Heart right ventricle (tissue), 16 donors: ENCODE results near the gene MORN5. TPM values are rescaled to one million over a fixed set of nuclear protein-coding genes. Genes with fewer than 3 reads are reported as not detected.
A peak's percentile ranks its signal among the peaks of the same experiment; 100 is the strongest.

Experiments used
- ATAC-seq, 8 donors: fragments of 200-7000 bp; cut with Tn5 transposase; one replicate each; pipeline ENCODE4 v1.9.1; 2020; ENCODE audit warnings: mild to moderate bottlenecking in 8 of 8, moderate library complexity in 8 of 8, moderate number of reproducible peaks in 1 of 8
- DNase-seq, 2 donors: peaks; one replicate each; pipeline ENCODE4 v3.0.0-alpha.2; 2020
- H3K27ac ChIP-seq, 10 donors: fragments of 200-600 bp; sonication (generic) in 2 of 10; one replicate each; pipeline versions ENCODE4 v1.5.0 to v1.8.0; 2020 to 2022; ENCODE audit warnings: mild to moderate bottlenecking in 3 of 10
- H3K27me3 ChIP-seq, 7 donors: fragments of 200-600 bp; one replicate each; pipeline ENCODE4 v1.8.0; 2021 to 2022; ENCODE audit warnings: mild to moderate bottlenecking in 2 of 7
- H3K36me3 ChIP-seq, 9 donors: fragments of 200-600 bp; sonication (generic) in 1 of 9; one replicate each; pipeline versions ENCODE4 v1.5.0 to v1.8.0; 2020 to 2022; ENCODE audit warnings: mild to moderate bottlenecking in 2 of 9
- H3K4me1 ChIP-seq, 9 donors: fragments of 200-600 bp; sonication (generic) in 1 of 9; one replicate each; pipeline versions ENCODE4 v1.5.0 to v1.8.0; 2020 to 2022; ENCODE audit warnings: mild to moderate bottlenecking in 4 of 9
- H3K4me3 ChIP-seq, 10 donors: fragments of 200-600 bp; sonication (generic) in 2 of 10; one replicate each; pipeline versions ENCODE4 v1.5.0 to v1.8.0; 2020 to 2022; ENCODE audit warnings: mild to moderate bottlenecking in 7 of 10, moderate library complexity in 2 of 10
- H3K9me3 ChIP-seq, 11 donors: fragments of 200-600 bp in 10 of 11; sonication (generic) in 2 of 11; one replicate each; pipeline versions ENCODE4 v1.5.0 to v1.8.0; 2013 to 2022; ENCODE audit warnings: mild to moderate bottlenecking in 2 of 11, control low read depth in 1 of 11, moderate library complexity in 1 of 11
- CTCF ChIP-seq, 9 donors: fragments of 200-600 bp; sonication (generic) in 2 of 9; IDR thresholded peaks; one replicate each; pipeline versions ENCODE4 v1.5.0 to v1.8.0; 2021 to 2022; ENCODE audit warnings: antibody characterized with exemption in 9 of 9, mild to moderate bottlenecking in 5 of 9, moderate library complexity in 1 of 9
- WGBS, 2 donors: extraction: QIAGEN DNeasy Blood & Tissue Kit; methylation state at CpG; one replicate each; pipeline ENCODE4 v1.1.7; 2013; ENCODE audit warnings: inconsistent platforms in 1 of 2; 5-methylcytosine and 5-hydroxymethylcytosine counted together
- intact Hi-C, 10 donors: fragments of 100-400 bp; cut with DNase I; formaldehyde crosslinking; loops; one replicate each; pipeline versions ENCODE4 v1.11.1 to v1.14.2; 2022
- polyA plus RNA-seq, 2 donors: library from polyadenylated mRNA; stranded (reverse); fragments of 200-250 nt; gene quantifications; one replicate each; pipeline ENCODE4 v1.2.3, GENCODE V29; 2013
- total RNA-seq, 10 donors: library from RNA; stranded (reverse); fragmentation: NEBNext Ultra II Directional in 3 of 10; extraction: Animal tissue kit (Norgen Biotek cat#: 25700) in 3 of 10; gene quantifications; one replicate each; pipeline versions ENCODE4 v1.2.1 to v1.2.4, GENCODE V29; 2021 to 2023
- donor health status: Arrhythmogenic right ventricular cardiomyopathy.
- donor health status: ischemic (EF 13 %, LVEDD 7.1; RV severe dilation, severe dysfunction).
- donor health status: healthy with polysubstance abuse.
- donor health status: DM: no; HTN: yes; CAD: no.
- donor health status: DM: no; HTN: no; CAD: no.
- donor health status: ischemic (EF 25% LVEDD 6.9; RV normal size, moderate dysfunction).
- donor health status: ischemic (EF 25% LVEDD 5.7; RV mildly dilated, moderate dysfunction).
- donor health status: healthy.
- donor health status: DM: yes; HTN: yes; CAD: no.
- donor health status: Ischemic cardiomyopathy.
- donor health status: ischemic (EF 35%, LVEDD 5.7; RV mildly dilated, moderate dysfunction).
- donor health status: nonischemic (EF 11% LVEDD 7.7; RV severe dilation, severe dysfunction).
- donor health status: DM: yes; HTN: yes; CAD: no.
- donor health status: PGD.
- donor health status: ischemic (EF 29% LVEDD 5.4; RV normal size, mild dysfunction).
- donor health status: nonischemic (EF 23%, LVEDD 6.1; RV moderate dilation, normal function).

Gene MORN5
- total and polyA plus RNA-seq, 12 donors, result not detected

- Histone ChIP-seq H3K27ac (no peak overlapping the region), H3K4me3 (no peak overlapping the region), H3K27me3 (peaks cover 0 to 29% (median 3%) of the 10 kb centered on the region in 7 donors), H3K36me3 (no peaks in the 10 kb centered on the region), H3K9me3 (no peaks in the 10 kb centered on the region), H3K4me1 (peaks cover 11 to 27% (median 19%) of the 10 kb centered on the region in 9 donors)
- intact Hi-C loops, result loop anchor here in 9 of 10 donors (2.0 to 10.0 kb wide), 6 partner anchors 22 to 692 kb away; partner anchors contain the start of genes MRRF (in 1 of the 9) and RBM18 (in 1 of the 9)
- no peak for TF ChIP-seq CTCF (IDR thresholded peaks at IDR 0.05)
- no peak for ATAC-seq
- no peak for DNase-seq
- 54 to 59% methylated on average over 6 of the region's 6 CpGs for WGBS, 2 donors
These were observed 37.2 kb upstream of the MORN5 start for GRCh38 chr9:122122468-122122867.

- Histone ChIP-seq H3K4me1 (peaks cover 11 to 33% (median 24%) of the 10 kb centered on the region in 9 donors), H3K9me3 (no peaks in the 10 kb centered on the region), H3K4me3 (no peak overlapping the region), H3K27ac (no peak overlapping the region), H3K27me3 (peaks cover 0 to 32% (median 3%) of the 10 kb centered on the region in 7 donors), H3K36me3 (no peaks in the 10 kb centered on the region)
- DNase-seq (peak; percentile 65 to 71), ATAC-seq (peak in 7 of 8 donors; percentile 20 to 54 (median 42))
- TF ChIP-seq CTCF (IDR thresholded peaks at IDR 0.05), result peak; percentile 91 to 99 (median 98)
- intact Hi-C loops, result loop anchor here (1.0 to 10.0 kb wide), 8 partner anchors 22 to 692 kb away; partner anchors contain the start of genes MRRF (in 1 of the 10) and RBM18 (in 1 of the 10)
- 32 to 33% methylated on average over 13 of the region's 13 CpGs for WGBS, 2 donors
These were observed 36.6 kb upstream of the MORN5 start for GRCh38 chr9:122122903-122123632.

- peaks cover 12 to 43% (median 29%) of the 10 kb centered on the region in 9 donors for H3K4me1 ChIP-seq
- no peak for ATAC-seq
- peaks cover 0 to 32% (median 3%) of the 10 kb centered on the region in 7 donors for H3K27me3 ChIP-seq
- H3K9me3 ChIP-seq, result no peaks in the 10 kb centered on the region
- H3K36me3 ChIP-seq, result no peaks in the 10 kb centered on the region
- intact Hi-C loops, result loop anchor here in 8 of 10 donors (2.0 to 10.0 kb wide), 6 partner anchors 141 to 691 kb away; partner anchors contain the start of genes MRRF (in 1 of the 8) and RBM18 (in 1 of the 8)
- DNase-seq, result no peak
- TF ChIP-seq CTCF (IDR thresholded peaks at IDR 0.05), result no peak
- 76 to 85% methylated on average over 1 of the region's 1 CpG for WGBS, 2 donors
- H3K27ac ChIP-seq, result no peak overlapping the region
- no peak overlapping the region for H3K4me3 ChIP-seq
These were observed 35.7 kb upstream of the MORN5 start for GRCh38 chr9:122124048-122124447.

- no peaks in the 10 kb centered on the region for H3K36me3 ChIP-seq
- 74 to 75% methylated on average over 7 of the region's 7 CpGs for WGBS, 2 donors
- H3K27ac ChIP-seq, result no peak overlapping the region
- TF ChIP-seq CTCF (IDR thresholded peaks at IDR 0.05), result no peak
- peaks cover 12 to 47% (median 30%) of the 10 kb centered on the region in 9 donors for H3K4me1 ChIP-seq
- H3K9me3 ChIP-seq, result no peaks in the 10 kb centered on the region
- intact Hi-C loops, result loop anchor here in 8 of 10 donors (2.0 to 10.0 kb wide), 6 partner anchors 140 to 690 kb away; partner anchors contain the start of genes MRRF (in 1 of the 8) and RBM18 (in 1 of the 8)
- peaks cover 0 to 32% (median 3%) of the 10 kb centered on the region in 7 donors for H3K27me3 ChIP-seq
- H3K4me3 ChIP-seq, result no peak overlapping the region
- ATAC-seq (no peak), DNase-seq (no peak)
These were observed 35.2 kb upstream of the MORN5 start for GRCh38 chr9:122124528-122124927.
